TTC549 (cell line): ENCODE data around the gene CIART.
"Not testable (repeated sequence)": the region's sequence is repeated elsewhere in the genome, so short reads cannot be mapped to it uniquely, and the experiment has no call there.

ENCODE experiments used
- FAIRE-seq: peaks from 2 replicates; lab custom pipeline; 2012; peaks lifted over from hg19 to GRCh38; lab: Jason Lieb, UNC

Gene CIART

GRCh38 chr1:150311762-150312161 lies 29.4 kb downstream of the CIART start:
- no peak for FAIRE-seq

GRCh38 chr1:150314691-150315090 lies 32.3 kb downstream of the CIART start:
- FAIRE-seq = not testable (repeated sequence)

- FAIRE-seq = no peak
These were observed 38.3 kb downstream of the CIART start for GRCh38 chr1:150320667-150320978.

- no peak for FAIRE-seq
These were observed 39.4 kb downstream of the CIART start for GRCh38 chr1:150321826-150322166.

GRCh38 chr1:150322310-150322709 lies 40.0 kb downstream of the CIART start:
- FAIRE-seq = no peak

- FAIRE-seq = no peak
These were observed 50.4 kb downstream of the CIART start for GRCh38 chr1:150332651-150333290.
